Measurements from ENCODE around the gene GTPBP10. TPM values are rescaled to one million over a fixed set of nuclear protein-coding genes. Genes with fewer than 3 reads are reported as not detected.

Gene GTPBP10
- total RNA-seq, 1 donor from 2014 or later = 11.0 TPM

- DNase-seq (ENCODE audit: extremely low spot score in 2 of 2) = no peak
- Histone ChIP-seq H3K27ac (no peak overlapping the region), H3K36me3 (no peaks in the 10 kb centered on the region), H3K27me3 (no peaks in the 10 kb centered on the region), H3K4me3 (no peak overlapping the region), H3K4me1 (no peaks in the 10 kb centered on the region), H3K9me3 (no peaks in the 10 kb centered on the region)
- TF ChIP-seq CTCF (IDR thresholded peaks at IDR 0.05) = no peak
- no peak for TF ChIP-seq POLR2A (IDR thresholded peaks at IDR 0.05)
- TF ChIP-seq POLR2AphosphoS5 (IDR thresholded peaks at IDR 0.05; ENCODE audit: insufficient read depth in 1 of 2, low read depth in 1 of 2) = no peak
- intact Hi-C loops (cut with DNase I) = no loop called here
Observed at GRCh38 chr7:90425376-90425775, 78.9 kb downstream of the GTPBP10 start.

- no peaks in the 10 kb centered on the region for H3K27me3 ChIP-seq
- DNase-seq (ENCODE audit: extremely low spot score in 2 of 2) = no peak
- H3K36me3 ChIP-seq = no peaks in the 10 kb centered on the region
- H3K4me3 ChIP-seq = no peak overlapping the region
- H3K27ac ChIP-seq = no peak overlapping the region
- no peaks in the 10 kb centered on the region for H3K9me3 ChIP-seq
- TF ChIP-seq POLR2AphosphoS5 (IDR thresholded peaks at IDR 0.05; ENCODE audit: insufficient read depth in 1 of 2, low read depth in 1 of 2) = no peak
- TF ChIP-seq POLR2A (IDR thresholded peaks at IDR 0.05) = no peak
- no peak for TF ChIP-seq CTCF (IDR thresholded peaks at IDR 0.05)
- no peaks in the 10 kb centered on the region for H3K4me1 ChIP-seq
- intact Hi-C loops (cut with DNase I) = no loop called here
Observed at GRCh38 chr7:90430614-90431460, 84.3 kb downstream of the GTPBP10 start.

- no peak for TF ChIP-seq POLR2AphosphoS5 (IDR thresholded peaks at IDR 0.05; ENCODE audit: insufficient read depth in 1 of 2, low read depth in 1 of 2)
- no peak for TF ChIP-seq CTCF (IDR thresholded peaks at IDR 0.05)
- no peak for TF ChIP-seq POLR2A (IDR thresholded peaks at IDR 0.05)
- Histone ChIP-seq H3K9me3 (no peaks in the 10 kb centered on the region), H3K27ac (no peak overlapping the region), H3K4me1 (no peaks in the 10 kb centered on the region), H3K27me3 (no peaks in the 10 kb centered on the region), H3K36me3 (no peaks in the 10 kb centered on the region), H3K4me3 (no peak overlapping the region)
- intact Hi-C loops (cut with DNase I) = no loop called here
- DNase-seq (ENCODE audit: extremely low spot score in 2 of 2) = no peak
Observed at GRCh38 chr7:90432752-90433151, 86.2 kb downstream of the GTPBP10 start.

GRCh38 chr7:90433221-90433620, 86.7 kb downstream of the GTPBP10 start:
- intact Hi-C loops (cut with DNase I) = no loop called here
- H3K27ac ChIP-seq = no peak overlapping the region
- TF ChIP-seq POLR2A (IDR thresholded peaks at IDR 0.05) (no peak), CTCF (IDR thresholded peaks at IDR 0.05) (no peak)

More at GRCh38 chr7:90433221-90433620, 86.7 kb downstream of the GTPBP10 start:
- H3K4me3 ChIP-seq = no peak overlapping the region
- H3K4me1 ChIP-seq = no peaks in the 10 kb centered on the region
- H3K9me3 ChIP-seq = no peaks in the 10 kb centered on the region
- H3K27me3 ChIP-seq = no peaks in the 10 kb centered on the region
- DNase-seq (ENCODE audit: extremely low spot score in 2 of 2) = no peak
- no peaks in the 10 kb centered on the region for H3K36me3 ChIP-seq

Other genes with a start within 250 kb of the GTPBP10 start
- 24.3 TPM for gene STEAP1, start 192.2 kb upstream of the GTPBP10 start, total RNA-seq
- 32.2 TPM for gene STEAP2, start 135.0 kb upstream of the GTPBP10 start, total RNA-seq
- gene CFAP69, start 101.5 kb upstream of the GTPBP10 start, total RNA-seq = 2.7 TPM
- not detected for gene FAM237B, start 25.4 kb upstream of the GTPBP10 start, total RNA-seq
- 21.4 TPM for gene CLDN12, start 56.7 kb downstream of the GTPBP10 start, total RNA-seq
- not detected for gene PTTG1IP2, start 122.9 kb downstream of the GTPBP10 start, total RNA-seq
- 21.6 TPM for gene CDK14, start 249.6 kb downstream of the GTPBP10 start, total RNA-seq

Data from vagina (tissue), 2 donors.